Smooth muscle cell (in vitro differentiated cells): Measurements from ENCODE around the gene REPS2. TPM values are rescaled to one million over a fixed set of nuclear protein-coding genes. Genes with fewer than 3 reads are reported as not detected.
"Not testable (repeated sequence)": the region's sequence is repeated elsewhere in the genome, so short reads cannot be mapped to it uniquely, and the experiment has no call there.

ENCODE experiments used
- DNase-seq: peaks from one replicate; lab custom pipeline; 2025; ENCODE audit not compliant: unreplicated experiment; lab: John Stamatoyannopoulos, UW
- H2AFZ ChIP-seq: fragments of 200-600 bp; sonication (generic); 2 replicates; pipeline ENCODE4 v1.6.0; 2016; ENCODE audit warnings: antibody characterized with exemption, low read depth, mild to moderate bottlenecking
- H3F3A ChIP-seq: fragments of 200-600 bp; sonication (generic); 2 replicates; pipeline ENCODE4 v1.6.0; 2017; ENCODE audit warnings: antibody characterized with exemption, low read depth
- H3K27ac ChIP-seq: fragments of 200-600 bp; sonication (generic); 2 replicates; pipeline ENCODE4 v1.5.1; 2016; ENCODE audit warnings: low read depth, mild to moderate bottlenecking
- H3K27me3 ChIP-seq: fragments of 200-600 bp; sonication (generic); 2 replicates; pipeline ENCODE4 v1.6.1; 2016; ENCODE audit warnings: low read depth, mild to moderate bottlenecking
- H3K36me3 ChIP-seq: fragments of 200-600 bp; sonication (generic); 2 replicates; pipeline ENCODE4 v1.5.1; 2016; ENCODE audit warnings: low read depth
- H3K4me1 ChIP-seq: fragments of 200-600 bp; sonication (generic); 2 replicates; pipeline ENCODE4 v1.5.1; 2016; ENCODE audit warnings: low read depth
- H3K4me2 ChIP-seq: fragments of 200-600 bp; sonication (generic); 2 replicates; pipeline ENCODE4 v1.6.0; 2016; ENCODE audit warnings: mild to moderate bottlenecking
- H3K4me3 ChIP-seq: fragments of 200-600 bp; sonication (generic); 2 replicates; pipeline ENCODE4 v1.5.1; 2016; ENCODE audit warnings: mild to moderate bottlenecking
- H3K79me2 ChIP-seq: fragments of 200-600 bp; sonication (generic); 2 replicates; pipeline ENCODE4 v1.6.0; 2016; ENCODE audit warnings: low read depth, mild to moderate bottlenecking
- H3K9ac ChIP-seq: fragments of 200-600 bp; sonication (generic); 2 replicates; pipeline ENCODE4 v1.6.0; 2016; ENCODE audit warnings: low read depth
- H3K9me3 ChIP-seq: fragments of 200-600 bp; sonication (generic); replicated peaks from 2 replicates; pipeline ENCODE4 v1.5.1; 2016; ENCODE audit warnings: low read depth
- H4K20me1 ChIP-seq: fragments of 200-600 bp; sonication (generic); 2 replicates; pipeline ENCODE4 v1.6.0; 2016; ENCODE audit warnings: low read depth
- CTCF ChIP-seq: fragments of 200-600 bp; sonication (generic); IDR thresholded peaks from 2 replicates; pipeline ENCODE4 v1.5.1; 2017; ENCODE audit warnings: borderline replicate concordance, mild to moderate bottlenecking, antibody characterized with exemption; ENCODE audit not compliant: insufficient read depth, poor library complexity, severe bottlenecking
- WGBS: methylation state at CpG from one replicate; pipeline ENCODE4 v1.1.7; 2016; ENCODE audit warnings: low lambda C conversion rate; 5-methylcytosine and 5-hydroxymethylcytosine counted together
- polyA plus RNA-seq: library from polyadenylated mRNA; unstranded; fragments of >200 nt; fragmentation: Nextera tagmentation; extraction: Ambion mirVana; gene quantifications from 2 replicates; pipeline ENCODE4 v1.2.1, GENCODE V29; 2016
- total RNA-seq: library from RNA; depleted of rRNA; stranded (reverse); fragments of >200 nt; gene quantifications from 2 replicates; pipeline ENCODE4 v1.2.3, GENCODE V29; 2014

REPS2 gene
- total and polyA plus RNA-seq, 2 experiments from 2014 or later: 1.0 to 1.2 TPM

- Histone ChIP-seq H3K27me3 (no peaks in the 10 kb centered on the region), H3K79me2 (no peaks in the 10 kb centered on the region), H2AFZ (no peak overlapping the region), H3K9me3 (no peaks in the 10 kb centered on the region), H3F3A (no peaks in the 10 kb centered on the region), H3K4me3 (no peak overlapping the region), H3K9ac (no peak overlapping the region), H3K36me3 (no peaks in the 10 kb centered on the region), H4K20me1 (no peaks in the 10 kb centered on the region), H3K27ac (no peak overlapping the region), H3K4me2 (no peak overlapping the region), H3K4me1 (no peaks in the 10 kb centered on the region)
- DNase-seq: no peak
- 80% methylated on average over 2 of the region's 2 CpGs for WGBS
- no peak for TF ChIP-seq CTCF
Observed at GRCh38 chrX:16966752-16967448, 20.4 kb downstream of the REPS2 start.

DNA sequence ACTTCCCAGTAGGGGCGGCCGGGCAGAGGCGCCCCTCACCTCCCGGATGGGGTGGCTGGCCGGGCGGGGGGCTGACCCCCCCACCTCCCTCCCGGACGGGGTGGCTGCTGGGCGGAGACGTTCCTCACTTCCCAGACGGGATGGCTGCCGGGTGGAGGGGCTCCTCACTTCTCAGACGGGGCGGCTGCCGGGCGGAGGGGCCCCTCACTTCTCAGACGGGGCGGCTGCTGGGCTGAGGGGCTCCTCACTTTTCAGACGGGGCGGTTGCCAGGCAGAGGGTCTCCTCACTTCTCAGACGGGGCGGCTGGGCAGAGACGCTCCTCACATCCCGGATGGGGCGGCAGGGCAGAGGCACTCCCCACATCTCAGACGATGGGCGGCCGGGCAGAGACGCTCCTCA lies 22.3 kb downstream of the REPS2 start:
- 96% methylated on average over 11 of the region's 29 CpGs for WGBS
- not testable (repeated sequence) for H3F3A ChIP-seq, H3K4me2 ChIP-seq, DNase-seq, H4K20me1 ChIP-seq, H3K36me3 ChIP-seq, H3K79me2 ChIP-seq, H3K4me3 ChIP-seq, H3K9me3 ChIP-seq, H2AFZ ChIP-seq, H3K9ac ChIP-seq, H3K4me1 ChIP-seq, H3K27me3 ChIP-seq, H3K27ac ChIP-seq

GRCh38 chrX:16970977-16971376 lies 24.5 kb downstream of the REPS2 start:
- no peak for DNase-seq
- Histone ChIP-seq H3K27ac (no peak overlapping the region), H3F3A (no peaks in the 10 kb centered on the region), H3K4me3 (no peak overlapping the region), H2AFZ (no peak overlapping the region), H4K20me1 (no peaks in the 10 kb centered on the region), H3K4me1 (no peaks in the 10 kb centered on the region), H3K79me2 (no peaks in the 10 kb centered on the region), H3K27me3 (no peaks in the 10 kb centered on the region), H3K36me3 (no peaks in the 10 kb centered on the region), H3K4me2 (no peak overlapping the region), H3K9me3 (no peaks in the 10 kb centered on the region), H3K9ac (no peak overlapping the region)
- 44% methylated on average over 5 of the region's 5 CpGs for WGBS
- no peak for TF ChIP-seq CTCF

DNA sequence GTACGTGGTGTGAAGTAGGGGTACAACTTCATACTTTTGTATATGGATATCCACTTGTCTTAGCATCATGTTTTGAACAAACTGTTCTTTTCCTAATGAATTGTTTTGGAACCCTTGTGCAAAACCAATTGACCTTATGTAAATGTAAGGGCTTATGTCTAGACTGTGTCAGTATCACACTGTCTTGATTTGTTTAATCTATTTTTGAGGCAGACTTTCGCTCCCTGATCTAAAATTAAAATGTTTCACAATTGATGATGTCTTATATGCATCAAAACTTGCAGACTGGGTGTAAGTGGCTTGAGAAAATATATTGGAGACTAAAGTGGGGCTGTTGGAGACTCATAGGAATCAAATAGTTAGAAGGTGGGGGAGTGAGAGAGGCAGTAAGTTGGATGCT lies 25.2 kb downstream of the REPS2 start:
- WGBS: 82% methylated on average over 2 of the region's 2 CpGs
- Histone ChIP-seq H3F3A (no peaks in the 10 kb centered on the region), H3K4me2 (no peak overlapping the region), H3K9ac (no peak overlapping the region), H3K4me3 (no peak overlapping the region), H3K27ac (no peak overlapping the region), H4K20me1 (no peaks in the 10 kb centered on the region), H3K4me1 (no peaks in the 10 kb centered on the region), H3K79me2 (no peaks in the 10 kb centered on the region), H3K27me3 (no peaks in the 10 kb centered on the region), H3K9me3 (no peaks in the 10 kb centered on the region), H3K36me3 (no peaks in the 10 kb centered on the region), H2AFZ (no peak overlapping the region)
- DNase-seq: no peak
- TF ChIP-seq CTCF: no peak
